H1 (cell line): ENCODE results near the gene COQ8B. TPM values are rescaled to one million over a fixed set of nuclear protein-coding genes. Genes with fewer than 3 reads are reported as not detected.

Experiments
- CTCF ChIA-PET: fragments of 300-600 bp; sonication (Branson Sonifier 250); formaldehyde crosslinking; loops from one replicate; lab custom pipeline; 2021; ENCODE audit not compliant: partially characterized antibody; lab: Charles Lee
- POLR2A ChIA-PET: fragments of 300-600 bp; sonication (Branson Sonifier 250); formaldehyde crosslinking; loops from one replicate; lab custom pipeline; 2021; ENCODE audit warnings: inconsistent platforms; ENCODE audit not compliant: partially characterized antibody; lab: Charles Lee
- DNase-seq, 2 experiments: peaks; one replicate each; pipeline versions ENCODE4 v3.0.0 to v3.0.0-alpha.2; 2010 to 2022; ENCODE audit warnings: low spot score in 2 of 2, low read depth in 1 of 2, mixed read lengths in 1 of 2
- FAIRE-seq: peaks from 2 replicates; lab custom pipeline; 2011; peaks lifted over from hg19 to GRCh38; lab: Jason Lieb, UNC
- H2AFZ ChIP-seq: 2 replicates; pipeline ENCODE4 v1.8.1; 2012; ENCODE audit warnings: low read length, inconsistent platforms
- H2AK5ac ChIP-seq: 2 replicates; pipeline ENCODE4 v1.6.1; 2013; ENCODE audit warnings: low read depth, low read length
- H2BK120ac ChIP-seq: replicated peaks from 2 replicates; pipeline ENCODE3; 2013; ENCODE audit warnings: low read depth, low read length, inconsistent platforms
- H2BK12ac ChIP-seq: 2 replicates; pipeline ENCODE4 v1.6.1; 2013; ENCODE audit warnings: low read depth, low read length
- H2BK15ac ChIP-seq: 2 replicates; pipeline ENCODE4 v1.6.1; 2013; ENCODE audit warnings: low read length
- H2BK20ac ChIP-seq: 2 replicates; pipeline ENCODE4 v1.6.1; 2013; ENCODE audit warnings: low read length
- H2BK5ac ChIP-seq: 2 replicates; pipeline ENCODE4 v1.6.1; 2013; ENCODE audit warnings: low read depth, low read length
- H3K14ac ChIP-seq: 2 replicates; pipeline ENCODE4 v1.6.1; 2013; ENCODE audit warnings: inconsistent platforms; ENCODE audit not compliant: insufficient read length
- H3K18ac ChIP-seq: 2 replicates; pipeline ENCODE4 v1.6.1; 2013; ENCODE audit warnings: low read length; ENCODE audit errors: extremely low read depth
- H3K23ac ChIP-seq: 2 replicates; pipeline ENCODE4 v1.6.1; 2013; ENCODE audit warnings: inconsistent platforms; ENCODE audit not compliant: insufficient read length
- H3K23me2 ChIP-seq: 2 replicates; pipeline ENCODE4 v1.6.1; 2013; ENCODE audit warnings: low read depth, low read length
- H3K27ac ChIP-seq: 2 replicates; pipeline ENCODE4 v1.6.1; 2011; ENCODE audit warnings: low read depth, low read length, inconsistent platforms
- H3K27me3 ChIP-seq, 4 experiments: replicated peaks in 1 of 4; 1 replicate in 1 of 4; 2 replicates in 3 of 4; pipeline versions ENCODE4 v1.6.1 to v1.8.1; 2011 to 2013; ENCODE audit warnings: low read length in 3 of 4, mild to moderate bottlenecking in 3 of 4, inconsistent platforms in 2 of 4, mixed read lengths in 2 of 4, moderate library complexity in 1 of 4; ENCODE audit not compliant: control insufficient read depth in 3 of 4, insufficient read depth in 3 of 4; ENCODE audit errors: extremely low read depth in 1 of 4
- H3K36me3 ChIP-seq, 4 experiments: 2 replicates each; pipeline versions ENCODE4 v1.6.1 to v1.8.1; 2011 to 2013; ENCODE audit warnings: mild to moderate bottlenecking in 4 of 4, low read length in 3 of 4, moderate library complexity in 2 of 4, control low read depth in 1 of 4, inconsistent platforms in 1 of 4; ENCODE audit not compliant: insufficient read depth in 4 of 4, control insufficient read depth in 2 of 4
- H3K4ac ChIP-seq: replicated peaks from 2 replicates; pipeline ENCODE3; 2013; ENCODE audit warnings: low read length, low read depth, mixed read lengths, inconsistent platforms; ENCODE audit not compliant: insufficient read length
- H3K4me1 ChIP-seq, 4 experiments: replicated peaks in 1 of 4; 1 replicate in 1 of 4; 2 replicates in 3 of 4; pipeline versions ENCODE4 v1.6.1 to v1.8.1; 2011 to 2013; ENCODE audit warnings: low read length in 3 of 4, inconsistent platforms in 2 of 4, mixed read lengths in 1 of 4; ENCODE audit not compliant: insufficient read depth in 4 of 4, control insufficient read depth in 3 of 4
- H3K4me2 ChIP-seq, 2 experiments: 2 replicates each; pipeline versions ENCODE4 v1.6.1 to v1.8.1; 2011 to 2013; ENCODE audit warnings: low read depth in 2 of 2, low read length in 2 of 2, control low read depth in 1 of 2, inconsistent platforms in 1 of 2, mild to moderate bottlenecking in 1 of 2; ENCODE audit not compliant: insufficient read depth in 1 of 2
- H3K4me3 ChIP-seq, 4 experiments: fragments of 200-600, 300-600 bp in 1 of 4; sonication (generic), shearing (Covaris generic), sonication (Bioruptor Twin) in 1 of 4; 2 replicates each; pipeline versions ENCODE4 v1.5.1 to v1.8.1; 2011 to 2016; ENCODE audit warnings: low read length in 4 of 4, low read depth in 3 of 4, control low read depth in 2 of 4, inconsistent platforms in 2 of 4, mild to moderate bottlenecking in 2 of 4, mixed read lengths in 1 of 4, moderate library complexity in 1 of 4; ENCODE audit not compliant: insufficient read depth in 2 of 4; ENCODE audit errors: extremely low read depth in 1 of 4
- H3K56ac ChIP-seq: replicated peaks from 2 replicates; pipeline ENCODE3; 2013; ENCODE audit warnings: low read depth, mild to moderate bottlenecking, mixed read lengths, low read length, inconsistent platforms; ENCODE audit not compliant: insufficient read length
- H3K79me1 ChIP-seq: 2 replicates; pipeline ENCODE4 v1.6.1; 2013; ENCODE audit warnings: low read depth, low read length, control low read depth
- H3K79me2 ChIP-seq, 2 experiments: 2 replicates each; pipeline versions ENCODE4 v1.6.1 to v1.8.1; 2012 to 2013; ENCODE audit warnings: low read length in 2 of 2, mild to moderate bottlenecking in 2 of 2, inconsistent platforms in 1 of 2; ENCODE audit not compliant: insufficient read depth in 2 of 2, control insufficient read depth in 1 of 2
- H3K9ac ChIP-seq, 4 experiments: replicated peaks in 1 of 4; 1 replicate in 1 of 4; 2 replicates in 3 of 4; pipeline versions ENCODE4 v1.6.1 to v1.8.1; 2011 to 2013; ENCODE audit warnings: low read depth in 3 of 4, low read length in 3 of 4, control low read depth in 2 of 4, mild to moderate bottlenecking in 2 of 4, moderate library complexity in 2 of 4, inconsistent platforms in 1 of 4; ENCODE audit errors: extremely low read depth in 1 of 4
- H3K9me3 ChIP-seq, 2 experiments: 2 replicates each; pipeline versions ENCODE4 v1.6.1 to v1.8.1; 2012 to 2013; ENCODE audit warnings: mild to moderate bottlenecking in 2 of 2, moderate library complexity in 2 of 2, control low read depth in 1 of 2, inconsistent platforms in 1 of 2, low read depth in 1 of 2, low read length in 1 of 2, mixed read lengths in 1 of 2; ENCODE audit not compliant: insufficient read depth in 2 of 2
- H4K20me1 ChIP-seq, 2 experiments: replicated peaks in 1 of 2; 2 replicates each; pipeline versions ENCODE3 to v1.8.1; 2011 to 2013; ENCODE audit warnings: inconsistent platforms in 2 of 2, low read length in 2 of 2, mild to moderate bottlenecking in 1 of 2; ENCODE audit not compliant: insufficient read depth in 2 of 2, control insufficient read depth in 1 of 2
- H4K5ac ChIP-seq: 2 replicates; pipeline ENCODE4 v1.6.1; 2013; ENCODE audit warnings: low read length, low read depth, mixed read lengths, inconsistent platforms; ENCODE audit not compliant: insufficient read length
- H4K8ac ChIP-seq: 2 replicates; pipeline ENCODE4 v1.8.0; 2013; ENCODE audit warnings: mild to moderate bottlenecking, moderate library complexity, low read length, inconsistent platforms; ENCODE audit not compliant: insufficient read depth; ENCODE audit errors: extremely low read depth
- H4K91ac ChIP-seq: replicated peaks from 2 replicates; pipeline ENCODE3; 2013; ENCODE audit warnings: low read length, mixed read lengths, inconsistent platforms; ENCODE audit not compliant: insufficient read length
- BCL11A ChIP-seq, 2 experiments: IDR thresholded peaks; one replicate each; pipeline ENCODE4 v1.6.1; 2011; ENCODE audit warnings: low read depth in 2 of 2, low read length in 2 of 2, mild to moderate bottlenecking in 2 of 2
- CREB1 ChIP-seq: IDR thresholded peaks from 2 replicates; pipeline ENCODE4 v1.6.1; 2012; ENCODE audit warnings: inconsistent platforms
- EGR1 ChIP-seq: IDR thresholded peaks from 2 replicates; pipeline ENCODE4 v1.6.1; 2011; ENCODE audit warnings: low read depth, low read length, borderline replicate concordance
- EP300 ChIP-seq, 2 experiments: IDR thresholded peaks; 1 replicate in 1 of 2; 2 replicates in 1 of 2; pipeline ENCODE4 v1.6.1; 2011 to 2012; ENCODE audit warnings: low read depth in 2 of 2, low read length in 2 of 2, mild to moderate bottlenecking in 2 of 2, borderline replicate concordance in 1 of 2, inconsistent platforms in 1 of 2, moderate library complexity in 1 of 2
- GABPA ChIP-seq: IDR thresholded peaks from 2 replicates; pipeline ENCODE4 v1.6.1; 2011; ENCODE audit warnings: mild to moderate bottlenecking, low read length, moderate library complexity, borderline replicate concordance; ENCODE audit not compliant: insufficient read depth
- KDM1A ChIP-seq: fragments of 200-600, 300-600 bp; sonication (generic); IDR thresholded peaks from 2 replicates; pipeline ENCODE4 v1.7.1; 2016; ENCODE audit warnings: mild to moderate bottlenecking, low read length, borderline replicate concordance
- NANOG ChIP-seq: IDR thresholded peaks from 2 replicates; pipeline ENCODE4 v1.6.1; 2011; ENCODE audit warnings: low read length, low read depth, mild to moderate bottlenecking, inconsistent platforms; ENCODE audit not compliant: insufficient read depth, poor library complexity, severe bottlenecking
- PHF8 ChIP-seq: fragments of 200-600 bp; sonication (generic); conservative IDR thresholded peaks from 2 replicates; pipeline ENCODE4 v1.7.1; 2012; ENCODE audit warnings: low read depth, mild to moderate bottlenecking, inconsistent platforms, low read length, moderate library complexity
- SIRT6 ChIP-seq: IDR thresholded peaks from one replicate; pipeline ENCODE4 v1.7.1; 2012; ENCODE audit warnings: low read length, inconsistent platforms
- SP1 ChIP-seq: IDR thresholded peaks from 2 replicates; pipeline ENCODE4 v1.6.1; 2011; ENCODE audit warnings: low read depth, low read length
- SRF ChIP-seq: IDR thresholded peaks from 2 replicates; pipeline ENCODE4 v1.6.1; 2011; ENCODE audit warnings: mild to moderate bottlenecking, low read depth, low read length, moderate library complexity
- TAF7 ChIP-seq: optimal IDR thresholded peaks from 2 replicates; pipeline ENCODE3; 2011; ENCODE audit warnings: low read depth, mild to moderate bottlenecking, inconsistent platforms, low read length, moderate library complexity, borderline replicate concordance
- TBP ChIP-seq: IDR thresholded peaks from 2 replicates; pipeline ENCODE4 v1.6.1; 2011; ENCODE audit warnings: low read depth, low read length, improper control_type of control experiment
- TEAD4 ChIP-seq: IDR thresholded peaks from 2 replicates; pipeline ENCODE4 v1.6.1; 2012; ENCODE audit warnings: low read depth, low read length, inconsistent platforms, mixed read lengths
- ZNF274 ChIP-seq: IDR thresholded peaks from 2 replicates; pipeline ENCODE4 v1.7.0; 2012; ENCODE audit warnings: low read length, borderline replicate concordance; ENCODE audit errors: extremely low read depth
- WGBS, 2 experiments: shearing (Covaris generic) in 1 of 2; methylation state at CpG; one replicate each; pipeline versions ENCODE4 v1.1.6 to v1.1.7; 2013 to 2015; ENCODE audit warnings: low lambda C conversion rate in 2 of 2, mixed read lengths in 2 of 2, inconsistent platforms in 1 of 2, low coverage in 1 of 2, missing lambda C conversion rate in 1 of 2; ENCODE audit not compliant: insufficient replicate concordance in 2 of 2, insufficient coverage in 1 of 2, insufficient read length in 1 of 2; ENCODE audit errors: extremely low coverage in 1 of 2, missing lambda C conversion rate in 1 of 2; 5-methylcytosine and 5-hydroxymethylcytosine counted together
- polyA plus RNA-seq, 7 experiments: library from polyadenylated mRNA; depleted of rRNA in 3 of 7; stranded (reverse) in 5 of 7; unstranded in 2 of 7; fragments of >200 nt in 5 of 7; fragments of 200-250 nt in 2 of 7; gene quantifications; 1 replicate in 5 of 7; 2 replicates in 1 of 7; 4 replicates in 1 of 7; pipeline versions ENCODE4 v1.2.1 to v1.2.3, GENCODE V29; 2011 to 2013; ENCODE audit warnings: missing spikeins in 2 of 7, mixed read lengths in 2 of 7
- total RNA-seq: library from RNA; stranded (reverse); fragmentation: NEBNext Ultra II Directional; extraction: Animal tissue kit (Norgen Biotek cat#: 25700); gene quantifications from 2 replicates; pipeline ENCODE4 v1.2.1, GENCODE V29; 2021

COQ8B gene
- total and polyA plus RNA-seq, 2 of the 8 experiments (the other 6 are each of a cell fraction or from before 2014, with no cell fraction given): 41.7 to 46.1 TPM

- no peak overlapping the region for H4K8ac ChIP-seq
- no peak overlapping the region for H3K56ac ChIP-seq
- DNase-seq (no peak), FAIRE-seq (no peak)
- no peak overlapping the region for H2BK15ac ChIP-seq
- no peaks in the 10 kb centered on the region; the same call in 1 of the 2 replicates for H3K23me2 ChIP-seq
- H3K14ac ChIP-seq: no peak overlapping the region
- no peak overlapping the region for H3K18ac ChIP-seq
- no peak overlapping the region for H2BK5ac ChIP-seq
- H3K4me3 ChIP-seq: no peak overlapping the region
- H2AK5ac ChIP-seq: no peak overlapping the region
- ChIA-PET POLR2A (interaction anchor here (0.7 to 1.6 kb wide), 3 partner anchors 43 to 1200 kb away, joined by 3 to 4 read pairs (median 3); partner anchors contain the start of genes ACTMAP and RPS19), CTCF (interaction anchor here (0.9 kb wide), 1 partner anchor 43 kb away, joined by 3 read pairs; no protein-coding TSS in a partner anchor)
- H3K27me3 ChIP-seq: no peaks in the 10 kb centered on the region
- 0 out of 2 replicates have a peak overlapping the region, but pooled peaks have one; percentile 27 for H2BK12ac ChIP-seq
- H2AFZ ChIP-seq: 0 out of 2 replicates have a peak overlapping the region, but pooled peaks have one; percentile 7
- no peaks in the 10 kb centered on the region for H3K79me1 ChIP-seq
- no peaks in the 10 kb centered on the region for H3K36me3 ChIP-seq
- no peak overlapping the region for H2BK120ac ChIP-seq
- no peak overlapping the region for H4K5ac ChIP-seq
- H3K4me2 ChIP-seq: no peak overlapping the region
- no peaks in the 10 kb centered on the region for H4K20me1 ChIP-seq
- peaks cover 0 to 4% (median 3%) of the 10 kb centered on the region in 4 experiments; a peak in 5 of 7 replicates for H3K4me1 ChIP-seq
- H3K9me3 ChIP-seq: no peaks in the 10 kb centered on the region
- H4K91ac ChIP-seq: no peak overlapping the region
- 88% methylated on average over 11 of the region's 11 CpGs; no CpG with 5 or more reads in 1 of the 2 experiments for WGBS, 2 experiments
- H3K27ac ChIP-seq: no peak overlapping the region
- no peak overlapping the region for H3K9ac ChIP-seq
- H3K79me2 ChIP-seq: no peaks in the 10 kb centered on the region
- H2BK20ac ChIP-seq: no peak overlapping the region
- no peak overlapping the region for H3K23ac ChIP-seq
- H3K4ac ChIP-seq: no peak overlapping the region
- TF ChIP-seq SIRT6: no peak
- TF ChIP-seq TEAD4: no peak
- TF ChIP-seq EP300 (IDR thresholded peaks at IDR 0.05; ENCODE audit: borderline replicate concordance in 1 of 2, low read depth in 2 of 2, low read length in 2 of 2): no peak
- no peak for TF ChIP-seq ZNF274
- no peak for TF ChIP-seq SP1
- no peak for TF ChIP-seq BCL11A (IDR thresholded peaks at IDR 0.05; ENCODE audit: low read depth in 2 of 2, low read length in 2 of 2)
- TF ChIP-seq SRF: no peak
- TF ChIP-seq TAF7: no peak
- no peak for TF ChIP-seq KDM1A
- no peak for TF ChIP-seq CREB1
- no peak for TF ChIP-seq EGR1
- TF ChIP-seq PHF8: no peak
- no peak for TF ChIP-seq TBP
- no peak for TF ChIP-seq GABPA
- no peak for TF ChIP-seq NANOG
Observed at GRCh38 chr19:40659566-40659965, 57.1 kb downstream of the COQ8B start.
